ENCODE results near the gene LACTBL1.

LACTBL1 gene

GRCh38 chr1:22913421-22914141 is 59.1 kb downstream of the LACTBL1 start:
- no peak for DNase-seq (ENCODE audit: low spot score)

- DNase-seq (ENCODE audit: low spot score) = no peak
These were observed 60.4 kb downstream of the LACTBL1 start for GRCh38 chr1:22912311-22912710.

DNA sequence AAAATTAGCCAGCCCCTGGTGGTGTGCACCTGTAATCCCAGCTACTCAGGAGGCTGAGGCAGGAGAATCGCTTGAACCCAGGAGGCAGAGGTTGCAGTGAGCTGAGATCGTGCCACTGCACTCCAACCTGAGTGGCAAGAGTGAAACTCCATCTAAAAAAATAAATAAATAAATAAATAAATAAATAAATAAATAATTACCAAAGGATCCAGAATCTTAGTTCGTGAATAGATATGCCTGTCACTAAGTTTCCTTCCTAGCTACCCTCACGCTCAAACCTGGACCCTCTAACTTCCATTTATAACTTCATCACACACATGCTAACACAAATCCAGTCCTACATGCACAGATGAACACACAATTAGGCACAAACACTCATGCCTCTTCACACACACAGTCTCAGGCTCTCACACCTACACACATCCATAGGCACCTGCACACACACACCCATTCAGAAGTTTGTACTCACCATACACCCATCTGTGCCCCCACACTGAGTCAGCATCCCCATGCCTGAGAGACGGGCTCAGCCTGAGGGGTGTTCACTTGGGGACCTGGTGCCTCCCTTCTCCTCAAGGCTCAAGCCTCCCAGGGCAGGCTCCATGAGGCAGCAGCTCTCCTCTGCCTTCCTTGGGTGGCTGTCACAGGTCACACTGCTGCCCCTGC is 61.5 kb downstream of the LACTBL1 start:
- DNase-seq (ENCODE audit: low spot score) = no peak

GRCh38 chr1:22910286-22910685 is 62.4 kb downstream of the LACTBL1 start:
- no peak for DNase-seq (ENCODE audit: low spot score)

GRCh38 chr1:22908880-22909426 is 63.7 kb downstream of the LACTBL1 start:
- DNase-seq (ENCODE audit: low spot score) = no peak

- DNase-seq (ENCODE audit: low spot score) = no peak
These were observed 65.1 kb downstream of the LACTBL1 start for GRCh38 chr1:22907528-22907927.

GRCh38 chr1:22906968-22907367 is 65.7 kb downstream of the LACTBL1 start:
- no peak for DNase-seq (ENCODE audit: low spot score)

DNA sequence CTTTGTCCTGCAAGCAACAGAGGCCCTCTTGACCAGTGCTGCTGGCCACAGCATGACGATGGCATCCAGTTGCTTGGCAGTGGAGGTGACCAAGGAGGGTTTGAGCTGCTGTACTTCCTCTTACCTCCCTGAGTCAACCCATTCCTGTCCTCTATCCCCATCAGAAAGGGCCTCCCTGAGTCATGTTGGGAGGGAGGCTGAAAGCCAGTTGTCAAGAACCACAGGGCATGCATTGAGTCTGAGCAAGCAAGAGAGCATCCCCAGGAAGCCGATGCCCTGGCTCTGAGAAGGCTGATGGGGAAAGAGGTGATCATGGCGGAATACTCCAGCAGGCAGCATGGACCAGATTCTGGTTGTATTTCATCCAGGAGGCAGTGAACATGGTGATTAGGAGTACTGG is 69.6 kb downstream of the LACTBL1 start:
- no peak for DNase-seq (ENCODE audit: low spot score)

Measured in COLO829 (cell line).